Lower lobe of right lung (tissue), 2 donors: Measurements from ENCODE around the gene SUMO3. TPM values are rescaled to one million over a fixed set of nuclear protein-coding genes. Genes with fewer than 3 reads are reported as not detected.
A peak's percentile ranks its signal among the peaks of the same experiment; 100 is the strongest.

Experiments used
- ATAC-seq, 2 donors: fragments of 200-7000 bp; cut with Tn5 transposase; one replicate each; pipeline ENCODE4 v1.9.1; 2020 to 2022; ENCODE audit warnings: mild to moderate bottlenecking in 2 of 2, moderate library complexity in 2 of 2
- DNase-seq: peaks from one replicate; pipeline ENCODE4 v3.0.0-alpha.2; 2020
- H3K27ac ChIP-seq: fragments of 200-600 bp; one replicate; pipeline ENCODE4 v1.8.0; 2022
- H3K27me3 ChIP-seq: fragments of 200-600 bp; one replicate; pipeline ENCODE4 v1.8.0; 2022; ENCODE audit warnings: low read depth
- H3K36me3 ChIP-seq: fragments of 200-600 bp; one replicate; pipeline ENCODE4 v1.8.0; 2022; ENCODE audit warnings: mild to moderate bottlenecking
- H3K4me1 ChIP-seq: fragments of 200-600 bp; one replicate; pipeline ENCODE4 v1.8.0; 2022
- H3K4me3 ChIP-seq: fragments of 200-600 bp; one replicate; pipeline ENCODE4 v1.8.0; 2022; ENCODE audit warnings: mild to moderate bottlenecking
- H3K9me3 ChIP-seq: fragments of 200-600 bp; one replicate; pipeline ENCODE4 v1.8.0; 2022
- CTCF ChIP-seq: fragments of 200-600 bp; IDR thresholded peaks from one replicate; pipeline ENCODE4 v1.8.0; 2022; ENCODE audit warnings: antibody characterized with exemption, mild to moderate bottlenecking
- intact Hi-C: fragments of 100-400 bp; cut with DNase I; formaldehyde crosslinking; loops from one replicate; pipeline ENCODE4 v1.11.0; 2022
- total RNA-seq: library from RNA; stranded (reverse); fragmentation: NEBNext Ultra II Directional; extraction: Animal tissue kit (Norgen Biotek cat#: 25700); gene quantifications from one replicate; pipeline ENCODE4 v1.2.1, GENCODE V29; 2021
- donor health status: DM: no; HTN: yes; CAD: no; lungs with severe emphysema.

The SUMO3 gene
- total RNA-seq, 1 donor from 2014 or later, result 88.2 TPM

- no peak for DNase-seq
- Histone ChIP-seq H3K27ac (no peak overlapping the region), H3K4me1 (peaks cover 25% of the 10 kb centered on the region), H3K9me3 (peaks cover 21% of the 10 kb centered on the region), H3K27me3 (no peaks in the 10 kb centered on the region), H3K4me3 (no peak overlapping the region), H3K36me3 (no peaks in the 10 kb centered on the region)
- intact Hi-C loops, result no loop called here
- no peak for TF ChIP-seq CTCF
- no peak for ATAC-seq
These were observed 3.0 kb upstream of the SUMO3 start for GRCh38 chr21:44820851-44821250.

- TF ChIP-seq CTCF, result no peak
- H3K4me1 ChIP-seq, result peaks cover 38% of the 10 kb centered on the region
- H3K36me3 ChIP-seq, result no peaks in the 10 kb centered on the region
- intact Hi-C loops, result no loop called here
- ATAC-seq (no peak), DNase-seq (no peak)
- no peak overlapping the region for H3K4me3 ChIP-seq
- H3K27ac ChIP-seq, result peak overlapping the region; percentile 94
- H3K9me3 ChIP-seq, result peaks cover 21% of the 10 kb centered on the region
- no peaks in the 10 kb centered on the region for H3K27me3 ChIP-seq
These were observed 1.7 kb upstream of the SUMO3 start for GRCh38 chr21:44819283-44820243.

- intact Hi-C loops, result no loop called here
- no peak for ATAC-seq
- H3K4me1 ChIP-seq, result peaks cover 38% of the 10 kb centered on the region
- H3K27ac ChIP-seq, result peak overlapping the region; percentile 94
- no peak for DNase-seq
- no peak for TF ChIP-seq CTCF
- H3K4me3 ChIP-seq, result peak overlapping the region; percentile 68
- peaks cover 3% of the 10 kb centered on the region for H3K36me3 ChIP-seq
- no peaks in the 10 kb centered on the region for H3K27me3 ChIP-seq
- H3K9me3 ChIP-seq, result peaks cover 21% of the 10 kb centered on the region
These were observed 764 bp upstream of the SUMO3 start for GRCh38 chr21:44818640-44819011.

- no peak for TF ChIP-seq CTCF
- Histone ChIP-seq H3K27me3 (no peaks in the 10 kb centered on the region), H3K4me1 (peaks cover 38% of the 10 kb centered on the region), H3K36me3 (peaks cover 14% of the 10 kb centered on the region), H3K27ac (peak overlapping the region; percentile 94), H3K9me3 (peaks cover 12% of the 10 kb centered on the region), H3K4me3 (peak overlapping the region; percentile 68)
- DNase-seq (peak; percentile 93), ATAC-seq (peak; percentile 93 to 96)
- intact Hi-C loops, result no loop called here
These were observed 369 bp downstream of the SUMO3 start for GRCh38 chr21:44817506-44817880.

GRCh38 chr21:44816761-44817505 lies 929 bp downstream of the SUMO3 start:
- intact Hi-C loops, result no loop called here
- ATAC-seq (peak; percentile 1 to 20), DNase-seq (no peak)
- Histone ChIP-seq H3K4me3 (peak overlapping the region; percentile 68), H3K36me3 (peaks cover 19% of the 10 kb centered on the region), H3K27me3 (no peaks in the 10 kb centered on the region), H3K4me1 (peaks cover 38% of the 10 kb centered on the region), H3K9me3 (peaks cover 6% of the 10 kb centered on the region), H3K27ac (no peak overlapping the region)
- no peak for TF ChIP-seq CTCF
